OCI-LY3 (cell line): ENCODE results near the gene FBLIM1.

ENCODE experiments used
- CTCF ChIP-seq: fragments of 200-600, 300-600 bp; sonication (generic); IDR thresholded peaks from 2 replicates; pipeline ENCODE4 v1.5.1; 2014; ENCODE audit warnings: antibody characterized with exemption, low read length, low read depth
- EZH2phosphoT487 ChIP-seq: fragments of 200-600 bp; shearing (Covaris generic); IDR thresholded peaks from 2 replicates; pipeline ENCODE4 v1.6.1; 2018; ENCODE audit warnings: antibody characterized with exemption, mixed run types, low read depth

GRCh38 chr1:15719381-15720120, 39.0 kb upstream of the FBLIM1 start:
- TF ChIP-seq CTCF (no peak), EZH2phosphoT487 (no peak)
